ENCODE results near the gene PCIF1. TPM values are rescaled to one million over a fixed set of nuclear protein-coding genes. Genes with fewer than 3 reads are reported as not detected.

Gene PCIF1
- total and polyA plus RNA-seq, 9 of the 15 experiments (the other 6 are each of a cell fraction or from before 2014, with no cell fraction given) = 5.8 to 29.4 (median 11.3) TPM

DNA sequence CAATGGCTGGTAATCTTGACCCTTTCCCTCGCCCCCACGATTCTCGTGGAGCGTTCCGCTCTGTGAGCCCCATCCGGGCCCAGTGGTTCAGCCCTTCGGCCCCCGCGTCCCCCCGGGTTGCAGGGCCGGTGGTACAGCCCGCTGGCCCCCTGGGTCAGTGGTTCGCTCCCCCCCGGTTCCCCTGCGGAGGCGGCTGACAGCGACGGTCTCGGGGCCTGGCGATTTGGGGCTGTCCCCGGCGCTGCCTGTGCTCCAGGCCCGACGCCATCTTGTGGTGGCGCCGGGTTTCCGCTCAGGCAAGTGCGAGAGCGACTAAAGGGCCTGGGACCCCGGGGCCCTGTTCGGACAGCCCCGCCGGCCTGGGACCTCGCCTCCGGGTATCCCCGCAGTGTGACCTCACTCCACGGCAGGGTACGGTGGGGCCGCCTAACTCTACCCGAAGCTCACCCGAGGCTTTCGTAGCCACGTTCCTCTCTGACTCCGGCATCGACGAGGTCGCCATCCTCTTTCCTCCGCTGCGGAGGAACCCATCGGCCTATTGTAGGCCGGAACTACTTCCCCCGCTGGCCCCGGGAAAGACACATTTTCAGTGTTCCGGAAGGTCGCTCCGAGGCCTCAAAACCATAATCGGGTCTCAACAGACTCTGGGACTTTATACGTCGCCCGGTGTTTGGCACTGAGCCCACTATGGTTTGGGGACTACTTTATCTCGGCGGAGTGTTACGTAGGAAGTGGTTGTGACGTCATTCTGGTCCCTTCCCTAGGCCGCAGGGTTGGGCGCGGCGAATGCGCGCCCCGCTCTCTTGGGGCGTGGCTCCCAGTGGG, 37.4 kb downstream of the PCIF1 start, which contains the start of gene ZNF335 (continued):
- TF ChIP-seq, protein P1, sequence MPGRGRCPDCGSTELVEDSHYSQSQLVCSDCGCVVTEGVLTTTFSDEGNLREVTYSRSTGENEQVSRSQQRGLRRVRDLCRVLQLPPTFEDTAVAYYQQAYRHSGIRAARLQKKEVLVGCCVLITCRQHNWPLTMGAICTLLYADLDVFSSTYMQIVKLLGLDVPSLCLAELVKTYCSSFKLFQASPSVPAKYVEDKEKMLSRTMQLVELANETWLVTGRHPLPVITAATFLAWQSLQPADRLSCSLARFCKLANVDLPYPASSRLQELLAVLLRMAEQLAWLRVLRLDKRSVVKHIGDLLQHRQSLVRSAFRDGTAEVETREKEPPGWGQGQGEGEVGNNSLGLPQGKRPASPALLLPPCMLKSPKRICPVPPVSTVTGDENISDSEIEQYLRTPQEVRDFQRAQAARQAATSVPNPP (IDR thresholded peaks at IDR 0.05; ENCODE audit: borderline replicate concordance, insufficient read depth, insufficient read length) = no peak
- TF ChIP-seq ZFP1 (CRISPR knock-in tag; IDR thresholded peaks at IDR 0.05) (no peak), ZNF140 (CRISPR knock-in tag; IDR thresholded peaks at IDR 0.05) (no peak), HMGN3 (IDR thresholded peaks at IDR 0.05; ENCODE audit: borderline replicate concordance, extremely low read depth, insufficient read length, low read depth, low read length) (peak; percentile 95), NFYB (IDR thresholded peaks at IDR 0.05; ENCODE audit: extremely low read depth, insufficient read length) (no peak), ATF7 (IDR thresholded peaks at IDR 0.05) (peak; percentile 99), PYGO2 (tag; IDR thresholded peaks at IDR 0.05) (peak; percentile 49; the same call in 1 of the 2 replicates), MAFG (tag; conservative IDR thresholded peaks at IDR 0.05) (no peak), FOXM1 (IDR thresholded peaks at IDR 0.05; ENCODE audit: low read depth) (peak; percentile 68), FOXM1 (CRISPR knock-in tag; IDR thresholded peaks at IDR 0.05; ENCODE audit: low read depth) (no peak), TCF7 (IDR thresholded peaks at IDR 0.05; ENCODE audit: borderline replicate concordance) (peak; percentile 19; the same call in 1 of the 2 replicates), HNRNPH1 (optimal IDR thresholded peaks at IDR 0.05; ENCODE audit: low read depth, low read length) (no peak), ZNF239 (CRISPR knock-in tag; IDR thresholded peaks at IDR 0.05) (no peak), DMBX1 (CRISPR knock-in tag; IDR thresholded peaks at IDR 0.05; ENCODE audit: borderline replicate concordance) (peak; percentile 77), EGR1 (conservative IDR thresholded peaks at IDR 0.05) (peak; percentile 99), CREB1 (IDR thresholded peaks at IDR 0.05) (peak; percentile 97), CREB1 (CRISPR knock-in tag; IDR thresholded peaks at IDR 0.05) (peak; percentile 98), BRCA1 (IDR thresholded peaks at IDR 0.05) (no peak), BRCA1 (CRISPR knock-in tag; IDR thresholded peaks at IDR 0.05) (no peak), ZNF764 (CRISPR knock-in tag; IDR thresholded peaks at IDR 0.05; ENCODE audit: low read depth) (no peak), ZNF696 (CRISPR knock-in tag; conservative IDR thresholded peaks at IDR 0.05) (no peak), BRF1 (IDR thresholded peaks at IDR 0.05; ENCODE audit: borderline replicate concordance, extremely low read depth, insufficient read length) (no peak), NBN (IDR thresholded peaks at IDR 0.05; ENCODE audit: low read depth) (peak; percentile 99)
- TF ChIP-seq, protein P2, sequence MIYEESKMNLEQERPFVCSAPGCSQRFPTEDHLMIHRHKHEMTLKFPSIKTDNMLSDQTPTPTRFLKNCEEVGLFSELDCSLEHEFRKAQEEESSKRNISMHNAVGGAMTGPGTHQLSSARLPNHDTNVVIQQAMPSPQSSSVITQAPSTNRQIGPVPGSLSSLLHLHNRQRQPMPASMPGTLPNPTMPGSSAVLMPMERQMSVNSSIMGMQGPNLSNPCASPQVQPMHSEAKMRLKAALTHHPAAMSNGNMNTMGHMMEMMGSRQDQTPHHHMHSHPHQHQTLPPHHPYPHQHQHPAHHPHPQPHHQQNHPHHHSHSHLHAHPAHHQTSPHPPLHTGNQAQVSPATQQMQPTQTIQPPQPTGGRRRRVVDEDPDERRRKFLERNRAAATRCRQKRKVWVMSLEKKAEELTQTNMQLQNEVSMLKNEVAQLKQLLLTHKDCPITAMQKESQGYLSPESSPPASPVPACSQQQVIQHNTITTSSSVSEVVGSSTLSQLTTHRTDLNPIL (CRISPR knock-in tag; IDR thresholded peaks at IDR 0.05) = peak; percentile 59; the same call in 1 of the 2 replicates
- TF ChIP-seq, protein P3, sequence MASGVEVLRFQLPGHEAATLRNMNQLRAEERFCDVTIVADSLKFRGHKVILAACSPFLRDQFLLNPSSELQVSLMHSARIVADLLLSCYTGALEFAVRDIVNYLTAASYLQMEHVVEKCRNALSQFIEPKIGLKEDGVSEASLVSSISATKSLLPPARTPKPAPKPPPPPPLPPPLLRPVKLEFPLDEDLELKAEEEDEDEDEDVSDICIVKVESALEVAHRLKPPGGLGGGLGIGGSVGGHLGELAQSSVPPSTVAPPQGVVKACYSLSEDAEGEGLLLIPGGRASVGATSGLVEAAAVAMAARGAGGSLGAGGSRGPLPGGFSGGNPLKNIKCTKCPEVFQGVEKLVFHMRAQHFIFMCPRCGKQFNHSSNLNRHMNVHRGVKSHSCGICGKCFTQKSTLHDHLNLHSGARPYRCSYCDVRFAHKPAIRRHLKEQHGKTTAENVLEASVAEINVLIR (CRISPR knock-in tag; IDR thresholded peaks at IDR 0.05) = peak; percentile 100
- TF ChIP-seq, protein P4, sequence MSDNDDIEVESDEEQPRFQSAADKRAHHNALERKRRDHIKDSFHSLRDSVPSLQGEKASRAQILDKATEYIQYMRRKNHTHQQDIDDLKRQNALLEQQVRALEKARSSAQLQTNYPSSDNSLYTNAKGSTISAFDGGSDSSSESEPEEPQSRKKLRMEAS (CRISPR knock-in tag; IDR thresholded peaks at IDR 0.05) = peak; percentile 74; the same call in 1 of the 2 replicates

Measured in K562 (cell line).